A549 (cell line): ENCODE data around the gene SEC14L6.

ENCODE experiments used
- BHLHE40 ChIP-seq: IDR thresholded peaks from 2 replicates; pipeline ENCODE4 v1.6.1; 2012; ENCODE audit warnings: low read depth, low read length, inconsistent platforms
- CEBPB ChIP-seq, 2 experiments: fragments of >200 bp in 1 of 2; sonication (Bioruptor Twin) in 1 of 2; formaldehyde crosslinking in 1 of 2; IDR thresholded peaks; 2 replicates each; pipeline ENCODE4 v1.6.1; 2012 to 2016
- CTCF ChIP-seq: fragments of >200 bp; sonication (Bioruptor Twin); formaldehyde crosslinking; IDR thresholded peaks from 3 replicates; pipeline ENCODE4 v1.5.1; 2016
- EP300 ChIP-seq, 2 experiments: fragments of >200 bp; sonication (Bioruptor Twin); formaldehyde crosslinking; IDR thresholded peaks; 2 replicates in 1 of 2; 3 replicates in 1 of 2; pipeline ENCODE4 v1.6.1; 2016 to 2017
- KDM1A ChIP-seq: fragments of 200-600 bp; sonication (generic); IDR thresholded peaks from 2 replicates; pipeline ENCODE4 v1.6.1; 2016; ENCODE audit warnings: low read depth, mild to moderate bottlenecking
- KDM5A ChIP-seq: fragments of 200-600 bp; sonication (generic); IDR thresholded peaks from 2 replicates; pipeline ENCODE4 v1.6.1; 2016; ENCODE audit warnings: antibody characterized with exemption, mild to moderate bottlenecking
- MYC ChIP-seq: IDR thresholded peaks from 2 replicates; pipeline ENCODE4 v1.6.1; 2012; ENCODE audit warnings: mild to moderate bottlenecking, inconsistent platforms, low read length, improper control_type of control experiment, borderline replicate concordance
- POLR2A ChIP-seq: IDR thresholded peaks from 2 replicates; pipeline ENCODE4 v1.6.1; 2012; ENCODE audit warnings: mild to moderate bottlenecking, low read length
- REST ChIP-seq: fragments of 200-600 bp; sonication (generic); IDR thresholded peaks from 2 replicates; pipeline ENCODE4 v1.6.1; 2016; ENCODE audit warnings: antibody characterized with exemption, mild to moderate bottlenecking, moderate library complexity
- RNF2 ChIP-seq: fragments of 200-600 bp; sonication (generic); IDR thresholded peaks from 2 replicates; pipeline ENCODE4 v1.6.1; 2016; ENCODE audit warnings: low read depth, mild to moderate bottlenecking, antibody characterized with exemption, moderate library complexity, borderline replicate concordance

- no peak for TF ChIP-seq BHLHE40
- TF ChIP-seq CTCF = no peak
- TF ChIP-seq CEBPB (IDR thresholded peaks at IDR 0.05) = no peak
- no peak for TF ChIP-seq POLR2A
- TF ChIP-seq REST = no peak
- no peak for TF ChIP-seq EP300 (IDR thresholded peaks at IDR 0.05)
- TF ChIP-seq MYC = no peak
- no peak for TF ChIP-seq RNF2
- no peak for TF ChIP-seq KDM5A
- TF ChIP-seq KDM1A = no peak
These were observed 647 bp upstream of the SEC14L6 start for GRCh38 chr22:30547188-30547587.
